TTC549 (cell line): Measurements from ENCODE around the gene RPS19.

ENCODE experiments used
- FAIRE-seq: peaks from 2 replicates; lab custom pipeline; 2012; peaks lifted over from hg19 to GRCh38; lab: Jason Lieb, UNC

RPS19 gene

DNA sequence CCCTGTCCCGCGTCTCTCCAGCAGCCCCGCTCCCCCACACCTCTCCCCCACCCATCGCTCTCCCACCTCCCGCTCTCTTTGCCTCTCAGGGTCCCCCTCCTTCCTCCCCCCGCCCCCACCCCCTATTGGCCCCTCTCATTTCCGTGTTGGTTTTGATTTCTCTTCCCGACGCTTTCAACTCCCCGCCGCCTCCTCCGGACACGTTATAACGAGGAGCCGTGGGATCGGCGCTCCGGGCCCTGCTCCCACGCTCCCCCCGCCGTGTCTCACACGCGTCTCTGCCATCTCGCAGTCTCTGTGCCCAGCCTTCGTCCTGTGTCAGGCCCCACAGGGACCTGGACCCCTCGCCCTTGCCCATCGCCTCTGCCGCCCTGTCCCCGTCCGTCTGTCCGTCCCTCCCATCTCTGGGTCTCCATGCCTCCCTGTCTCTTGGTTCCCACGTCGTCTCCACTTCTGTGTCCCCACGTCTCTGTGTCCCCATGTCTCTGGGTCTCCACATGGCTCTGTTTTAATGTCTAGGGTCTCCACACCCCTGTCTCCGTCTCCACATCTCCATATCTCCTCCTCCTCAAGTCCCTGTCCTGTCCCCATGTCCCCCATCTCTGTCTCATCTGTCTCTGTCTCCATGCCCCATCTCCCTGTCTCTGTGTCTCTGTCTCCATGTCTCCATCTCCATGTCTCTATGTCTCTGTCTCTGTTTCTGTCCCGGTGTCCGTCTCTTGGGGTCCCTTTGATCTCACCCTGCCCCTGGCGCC is 55.1 kb downstream of the RPS19 start:
- no peak for FAIRE-seq

DNA sequence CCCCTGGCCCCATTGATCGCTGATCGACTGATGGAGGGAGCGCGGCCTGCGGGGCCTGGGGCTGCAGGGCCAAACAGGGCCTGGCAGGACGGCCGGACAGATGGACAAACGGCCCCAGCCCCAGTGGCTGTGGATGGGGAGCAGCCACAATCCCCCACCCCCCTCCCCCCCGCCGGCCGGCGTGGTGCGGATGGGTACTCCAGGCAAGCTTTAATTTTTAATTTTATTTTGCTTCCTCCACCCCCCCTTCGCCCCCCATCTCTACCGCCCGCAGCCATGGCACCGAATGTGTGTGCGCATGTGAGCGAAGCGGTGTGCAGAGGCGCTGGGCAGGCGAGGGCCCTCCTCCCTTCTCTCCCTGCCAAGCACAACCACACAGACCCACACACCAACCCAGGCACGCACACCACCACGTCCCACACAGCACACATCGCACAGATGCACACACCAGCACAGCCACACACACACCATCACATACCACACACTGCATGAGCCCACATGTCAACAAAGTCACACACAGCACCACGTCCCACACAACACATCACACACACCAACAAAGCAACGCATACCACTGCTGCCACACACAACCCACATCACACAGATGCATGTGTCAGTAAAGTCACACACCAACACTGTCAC is 55.8 kb downstream of the RPS19 start:
- no peak for FAIRE-seq

DNA sequence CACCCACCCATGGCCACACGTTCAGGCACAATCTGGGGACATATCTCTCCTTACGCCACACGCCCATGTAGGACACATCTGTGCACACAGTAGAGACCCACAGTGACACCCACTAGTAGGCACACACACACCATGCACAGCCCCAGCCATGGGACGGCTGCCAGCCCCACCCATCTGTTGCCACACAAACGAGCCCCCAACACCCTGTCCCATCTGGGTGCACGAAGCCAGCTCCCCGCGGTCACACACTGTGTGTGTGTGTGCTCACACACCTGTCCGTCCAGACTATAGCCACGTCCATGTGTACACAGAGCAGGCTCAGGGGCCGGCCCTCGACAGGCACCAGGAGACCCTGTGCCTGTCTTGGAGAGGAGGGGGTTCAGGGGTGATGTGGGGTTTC is 57.6 kb downstream of the RPS19 start:
- FAIRE-seq, result no peak

DNA sequence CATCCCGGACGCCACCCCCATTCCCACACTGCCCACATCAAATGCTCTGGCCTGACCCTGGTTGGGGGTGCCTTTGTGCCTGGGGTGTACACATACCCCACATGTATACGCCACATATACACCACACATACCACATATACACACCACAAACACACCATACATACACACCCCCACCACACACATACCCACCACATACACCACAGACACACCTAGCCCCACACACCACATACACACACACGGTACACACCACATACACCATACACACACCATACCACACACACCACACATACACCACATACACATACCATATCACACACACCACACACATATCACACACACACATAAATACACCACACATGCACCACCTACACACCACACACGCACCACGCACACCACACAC is 58.0 kb downstream of the RPS19 start:
- no peak for FAIRE-seq

DNA sequence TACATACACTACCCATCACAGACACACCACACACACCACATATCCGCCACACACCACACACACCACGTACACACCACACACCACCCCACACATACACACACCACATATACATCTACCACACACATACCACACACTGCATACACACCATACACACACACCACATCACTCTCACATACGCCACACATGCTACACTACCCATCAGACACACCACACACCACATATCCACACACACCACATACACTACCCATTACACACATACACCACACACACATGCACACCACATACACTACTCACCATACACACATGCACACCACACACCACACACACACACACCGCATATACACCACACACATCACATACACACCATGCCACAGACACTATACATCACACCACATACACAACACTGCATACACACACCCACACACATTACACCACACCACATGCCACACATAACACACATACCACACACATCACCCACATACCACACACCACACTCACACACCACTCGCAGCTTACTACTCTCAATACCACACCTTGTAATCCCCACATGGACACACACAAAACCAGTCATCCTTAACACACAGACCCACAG is 58.7 kb downstream of the RPS19 start:
- no peak for FAIRE-seq

DNA sequence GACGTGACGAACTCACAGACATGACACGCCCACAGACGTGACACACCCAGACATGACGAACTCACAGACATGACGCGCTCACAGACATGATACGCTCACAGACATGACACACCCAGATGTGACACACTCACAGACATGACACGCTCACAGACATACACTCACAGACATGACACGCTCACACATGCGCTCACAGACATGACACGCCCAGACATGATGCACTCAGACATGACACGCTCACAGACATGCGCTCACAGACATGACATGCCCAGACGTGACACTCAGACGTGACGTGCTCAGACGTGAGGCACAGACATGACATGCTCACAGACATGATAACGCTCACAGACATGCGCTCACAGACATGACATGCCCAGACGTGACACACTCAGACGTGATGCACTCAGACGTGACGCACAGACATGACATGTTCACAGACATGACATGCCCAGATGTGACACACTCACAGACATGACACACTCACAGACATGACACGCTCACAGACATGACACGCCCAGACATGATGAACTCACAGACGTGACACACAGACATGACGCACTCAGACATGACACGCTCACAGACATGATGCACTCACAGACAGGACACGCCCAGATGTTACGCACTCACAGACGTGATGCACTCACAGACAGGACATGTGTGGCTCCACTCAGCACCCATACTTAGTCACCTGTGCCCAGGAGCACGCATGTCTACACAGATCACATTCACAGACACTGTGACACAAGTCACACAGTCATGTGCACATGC is 60.1 kb downstream of the RPS19 start:
- no peak for FAIRE-seq

DNA sequence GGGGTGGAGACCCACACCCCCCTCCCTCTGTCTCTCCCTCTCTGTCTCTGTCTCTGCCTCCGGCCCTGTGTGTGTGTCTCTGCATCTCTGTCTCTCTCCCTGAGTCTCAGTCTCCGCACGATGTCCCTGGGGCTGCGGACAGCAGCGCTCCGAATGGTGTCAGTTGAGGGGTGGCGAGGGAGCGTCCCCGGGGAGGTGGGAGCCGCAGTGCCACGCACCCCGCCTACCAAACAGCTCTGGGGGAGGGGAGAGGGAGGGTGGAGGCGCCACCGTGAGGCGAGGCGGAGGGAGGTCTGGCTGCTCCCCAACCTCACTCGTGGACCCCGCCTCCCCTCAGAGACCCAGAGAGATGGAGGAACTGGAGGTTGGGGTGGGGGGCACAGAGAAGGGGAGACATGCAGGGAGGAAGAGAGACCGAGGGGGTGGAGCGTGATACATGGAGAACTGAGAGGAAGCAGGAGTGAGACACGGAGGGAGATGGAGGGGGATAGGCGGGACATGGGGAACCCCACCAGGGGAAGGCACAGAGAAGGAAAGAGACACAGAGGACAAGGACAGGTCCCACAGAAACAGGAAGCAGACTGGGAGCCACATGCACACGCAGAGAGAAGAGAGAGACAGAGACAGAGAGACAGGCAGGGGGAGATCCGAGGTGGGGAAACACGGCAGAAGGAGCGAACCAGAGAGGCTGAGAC is 61.0 kb downstream of the RPS19 start:
- no peak for FAIRE-seq

DNA sequence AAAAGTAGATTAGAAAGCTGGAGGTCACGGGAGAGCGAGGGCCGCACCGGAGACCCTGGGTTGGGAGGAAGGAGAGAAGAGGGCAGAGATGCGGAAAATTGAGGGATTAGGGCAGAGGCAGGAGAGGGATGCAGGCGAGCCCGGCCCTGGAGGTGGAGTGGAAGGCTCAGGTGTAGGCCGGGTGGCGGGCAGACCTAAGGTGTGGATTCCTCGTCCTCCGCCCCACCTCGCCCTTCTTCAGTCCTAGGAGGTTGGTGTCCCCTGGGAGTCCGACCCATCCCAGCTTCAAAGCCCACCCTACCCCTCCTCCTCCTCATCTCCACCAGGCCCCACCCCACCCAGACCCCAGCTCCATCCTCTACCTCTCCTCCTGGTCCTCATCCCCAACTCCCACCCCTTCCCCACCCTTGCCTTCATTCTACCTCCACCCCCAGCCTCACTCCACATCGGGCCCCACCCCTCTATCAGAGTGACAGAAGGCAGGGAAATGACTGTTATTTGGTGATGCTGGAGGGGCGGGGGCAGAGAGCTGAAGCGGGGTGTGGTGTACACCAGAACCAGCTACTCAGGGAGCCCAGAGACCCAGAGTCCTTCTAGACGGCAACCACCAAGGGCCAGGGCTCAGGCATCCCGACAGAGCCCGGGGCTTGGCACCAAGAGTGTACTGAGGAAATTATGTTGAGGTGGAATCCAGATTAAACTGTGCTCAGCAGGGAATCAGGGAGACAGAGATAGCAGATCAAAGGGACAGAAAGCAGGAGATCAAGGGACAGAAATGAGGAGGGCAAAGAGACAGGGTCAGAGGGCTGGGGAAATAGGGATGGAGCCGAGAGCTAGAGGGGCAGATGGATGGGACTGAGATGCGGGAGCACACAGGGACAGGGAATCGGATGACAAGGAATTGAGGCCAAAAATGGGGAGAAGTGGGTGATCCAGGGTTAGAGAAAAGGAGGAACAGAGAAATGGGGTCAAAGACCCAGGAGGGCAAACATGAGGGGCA is 61.8 kb downstream of the RPS19 start:
- FAIRE-seq, result no peak
